Panc1 (cell line): ENCODE data around the gene CAMK2B. TPM values are rescaled to one million over a fixed set of nuclear protein-coding genes. Genes with fewer than 3 reads are reported as not detected.

Experiments used
- ATAC-seq: fragments of 200-7000 bp; cut with Tn5 transposase; 2 replicates; pipeline ENCODE4 v1.9.1; 2020; ENCODE audit warnings: mild to moderate bottlenecking, moderate library complexity
- BruUV-seq: library from RNA; stranded (reverse); fragments of 400-500 nt; replicated peaks from 2 replicates; lab custom pipeline; 2021; lab: Mats Ljungman, UMichigan
- CTCF ChIA-PET: fragments of 300-600 bp; sonication (Branson Sonifier 250); formaldehyde crosslinking; loops from one replicate; lab custom pipeline; 2022; ENCODE audit warnings: antibody characterized with exemption; lab: Charles Lee
- POLR2A ChIA-PET: fragments of 300-600 bp; sonication (Branson Sonifier 250); formaldehyde crosslinking; loops from one replicate; lab custom pipeline; 2022; ENCODE audit warnings: antibody characterized with exemption; lab: Charles Lee
- DNase-seq: peaks from one replicate; pipeline ENCODE4 v3.0.0-alpha.2; 2010; ENCODE audit warnings: low read depth, low spot score
- H3K27ac ChIP-seq: 2 replicates; pipeline ENCODE4 v1.5.1; 2011; ENCODE audit warnings: mild to moderate bottlenecking, low read length, inconsistent platforms
- H3K27me3 ChIP-seq: fragments of 200-500 bp; sonication (Bioruptor generic); 2 replicates; pipeline ENCODE4 v1.6.0; 2014; ENCODE audit warnings: low read length, inconsistent platforms; ENCODE audit not compliant: control insufficient read depth, insufficient read depth
- H3K36me3 ChIP-seq: fragments of 200-500 bp; sonication (Bioruptor generic); 2 replicates; pipeline ENCODE4 v1.5.1; 2014; ENCODE audit warnings: inconsistent platforms, mild to moderate bottlenecking, low read length, moderate library complexity; ENCODE audit not compliant: control insufficient read depth, insufficient read depth
- H3K4me1 ChIP-seq: 2 replicates; pipeline ENCODE4 v1.5.1; 2011; ENCODE audit warnings: inconsistent platforms, mild to moderate bottlenecking, low read length, moderate library complexity; ENCODE audit not compliant: control insufficient read depth, insufficient read depth
- H3K4me3 ChIP-seq, 2 experiments: 2 replicates each; pipeline ENCODE4 v1.5.1; 2011 to 2012; ENCODE audit warnings: low read depth in 2 of 2, low read length in 2 of 2, mild to moderate bottlenecking in 2 of 2, inconsistent platforms in 1 of 2, moderate library complexity in 1 of 2
- H3K9me3 ChIP-seq: fragments of 200-500 bp; sonication (Bioruptor generic); 2 replicates; pipeline ENCODE4 v1.5.1; 2014; ENCODE audit warnings: low read depth, mild to moderate bottlenecking, inconsistent platforms, low read length, moderate library complexity; ENCODE audit not compliant: control insufficient read depth, insufficient read depth
- CTCF ChIP-seq: fragments of 450-650 bp; IDR thresholded peaks from 2 replicates; pipeline ENCODE4 v1.5.1; 2017; ENCODE audit warnings: mild to moderate bottlenecking
- POLR2AphosphoS5 ChIP-seq: IDR thresholded peaks from 2 replicates; pipeline ENCODE4 v1.6.1; 2012; ENCODE audit warnings: mild to moderate bottlenecking, low read depth, low read length, moderate library complexity
- SIN3A ChIP-seq: IDR thresholded peaks from 2 replicates; pipeline ENCODE4 v1.6.1; 2012; ENCODE audit warnings: low read depth, mild to moderate bottlenecking, low read length, moderate library complexity, borderline replicate concordance; ENCODE audit not compliant: insufficient read depth
- TCF7L2 ChIP-seq: IDR thresholded peaks from 2 replicates; pipeline ENCODE4 v1.6.1; 2011; ENCODE audit warnings: mild to moderate bottlenecking, low read depth, low read length, inconsistent platforms
- in situ Hi-C: cut with HindIII; loops from 2 replicates; pipeline ENCODE4 v1.10.0; 2016; ENCODE audit warnings: low sequenced_read_pairs, low pct_unique_long_range_greater_than_20kb
- intact Hi-C: fragments of 100-400 bp; cut with micrococcal nuclease; formaldehyde crosslinking; loops from one replicate; pipeline ENCODE4 v1.10.0; 2022; ENCODE audit not compliant: unreplicated experiment
- total RNA-seq: library from RNA; stranded (reverse); gene quantifications from one replicate; pipeline ENCODE4 v1.2.1, GENCODE V29; 2021; ENCODE audit not compliant: unreplicated experiment
- TF ChIP-seq, protein P1 (sequence below), 2 experiments: IDR thresholded peaks; 2 replicates each; pipeline ENCODE4 v1.6.1; 2011 to 2012; ENCODE audit warnings: low read depth in 2 of 2, control low read depth in 1 of 2, low read length in 1 of 2, mild to moderate bottlenecking in 1 of 2, moderate library complexity in 1 of 2; ENCODE audit not compliant: insufficient read depth in 1 of 2

CAMK2B gene
- total RNA-seq, 1 experiment from 2014 or later, result 0.26 TPM

GRCh38 chr7:44305564-44306507 is 19.6 kb downstream of the CAMK2B start:
- intact Hi-C loops, result loop anchor here (5.0 kb wide), 1 partner anchor 64 kb away; no protein-coding TSS in a partner anchor
- BruUV-seq, result no TSS peak
- ATAC-seq (no peak), DNase-seq (no peak)
- Histone ChIP-seq H3K9me3 (no peaks in the 10 kb centered on the region), H3K27ac (no peak overlapping the region), H3K27me3 (no peaks in the 10 kb centered on the region; the same call in 1 of the 2 replicates), H3K4me3 (no peak overlapping the region), H3K4me1 (no peaks in the 10 kb centered on the region), H3K36me3 (no peaks in the 10 kb centered on the region)
- POLR2A ChIA-PET, result no interaction called here
- TF ChIP-seq TCF7L2 (no peak), SIN3A (no peak), POLR2AphosphoS5 (no peak), CTCF (no peak)
- TF ChIP-seq, protein P1, sequence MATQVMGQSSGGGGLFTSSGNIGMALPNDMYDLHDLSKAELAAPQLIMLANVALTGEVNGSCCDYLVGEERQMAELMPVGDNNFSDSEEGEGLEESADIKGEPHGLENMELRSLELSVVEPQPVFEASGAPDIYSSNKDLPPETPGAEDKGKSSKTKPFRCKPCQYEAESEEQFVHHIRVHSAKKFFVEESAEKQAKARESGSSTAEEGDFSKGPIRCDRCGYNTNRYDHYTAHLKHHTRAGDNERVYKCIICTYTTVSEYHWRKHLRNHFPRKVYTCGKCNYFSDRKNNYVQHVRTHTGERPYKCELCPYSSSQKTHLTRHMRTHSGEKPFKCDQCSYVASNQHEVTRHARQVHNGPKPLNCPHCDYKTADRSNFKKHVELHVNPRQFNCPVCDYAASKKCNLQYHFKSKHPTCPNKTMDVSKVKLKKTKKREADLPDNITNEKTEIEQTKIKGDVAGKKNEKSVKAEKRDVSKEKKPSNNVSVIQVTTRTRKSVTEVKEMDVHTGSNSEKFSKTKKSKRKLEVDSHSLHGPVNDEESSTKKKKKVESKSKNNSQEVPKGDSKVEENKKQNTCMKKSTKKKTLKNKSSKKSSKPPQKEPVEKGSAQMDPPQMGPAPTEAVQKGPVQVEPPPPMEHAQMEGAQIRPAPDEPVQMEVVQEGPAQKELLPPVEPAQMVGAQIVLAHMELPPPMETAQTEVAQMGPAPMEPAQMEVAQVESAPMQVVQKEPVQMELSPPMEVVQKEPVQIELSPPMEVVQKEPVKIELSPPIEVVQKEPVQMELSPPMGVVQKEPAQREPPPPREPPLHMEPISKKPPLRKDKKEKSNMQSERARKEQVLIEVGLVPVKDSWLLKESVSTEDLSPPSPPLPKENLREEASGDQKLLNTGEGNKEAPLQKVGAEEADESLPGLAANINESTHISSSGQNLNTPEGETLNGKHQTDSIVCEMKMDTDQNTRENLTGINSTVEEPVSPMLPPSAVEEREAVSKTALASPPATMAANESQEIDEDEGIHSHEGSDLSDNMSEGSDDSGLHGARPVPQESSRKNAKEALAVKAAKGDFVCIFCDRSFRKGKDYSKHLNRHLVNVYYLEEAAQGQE (IDR thresholded peaks at IDR 0.05; ENCODE audit: insufficient read depth in 1 of 2, low read depth in 2 of 2, low read length in 1 of 2), result no peak
- in situ Hi-C loops, result no loop called here
- CTCF ChIA-PET, result no interaction called here

GRCh38 chr7:44294325-44295069 is 30.9 kb downstream of the CAMK2B start:
- TF ChIP-seq CTCF (no peak), POLR2AphosphoS5 (no peak), TCF7L2 (no peak), SIN3A (no peak)
- TF ChIP-seq, protein P1 (IDR thresholded peaks at IDR 0.05; ENCODE audit: insufficient read depth in 1 of 2, low read depth in 2 of 2, low read length in 1 of 2), result no peak
- H3K4me1 ChIP-seq, result no peaks in the 10 kb centered on the region
- peaks cover 44% of the 10 kb centered on the region for H3K27me3 ChIP-seq
- H3K9me3 ChIP-seq, result no peaks in the 10 kb centered on the region
- ChIA-PET POLR2A (no interaction called here), CTCF (no interaction called here)
- ATAC-seq (no peak), DNase-seq (no peak)
- in situ Hi-C loops (no loop called here), intact Hi-C loops (no loop called here)
- no peak overlapping the region for H3K4me3 ChIP-seq
- no TSS peak for BruUV-seq
- H3K27ac ChIP-seq, result no peak overlapping the region
- no peaks in the 10 kb centered on the region for H3K36me3 ChIP-seq
